NCI-H128 (cell line): ENCODE results near the gene PIEZO2.

Experiments used
- DNase-seq: peaks from one replicate; lab custom pipeline; 2025; ENCODE audit not compliant: unreplicated experiment; lab: John Stamatoyannopoulos, UW

The PIEZO2 gene

DNA sequence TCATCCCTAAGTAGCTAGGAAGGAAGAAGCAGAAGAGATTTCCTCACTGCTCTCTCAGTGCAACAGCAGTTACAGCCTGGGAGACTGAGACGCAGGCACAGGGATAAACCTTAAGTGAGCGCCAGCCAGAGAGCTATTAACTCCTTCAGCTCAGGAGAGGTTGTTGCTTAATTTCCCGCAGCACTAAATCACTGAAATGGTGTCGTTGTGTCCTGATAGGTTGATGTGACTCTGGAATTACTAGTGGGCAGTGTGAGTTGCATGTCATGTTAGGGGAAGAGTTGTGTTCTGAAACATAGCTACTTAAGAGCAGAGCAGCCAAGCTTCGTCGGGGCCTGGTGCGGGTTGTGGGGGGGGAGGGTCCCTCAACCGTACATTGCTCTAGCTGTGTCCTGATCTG lies 397.7 kb downstream of the PIEZO2 start:
- DNase-seq: no peak

DNA sequence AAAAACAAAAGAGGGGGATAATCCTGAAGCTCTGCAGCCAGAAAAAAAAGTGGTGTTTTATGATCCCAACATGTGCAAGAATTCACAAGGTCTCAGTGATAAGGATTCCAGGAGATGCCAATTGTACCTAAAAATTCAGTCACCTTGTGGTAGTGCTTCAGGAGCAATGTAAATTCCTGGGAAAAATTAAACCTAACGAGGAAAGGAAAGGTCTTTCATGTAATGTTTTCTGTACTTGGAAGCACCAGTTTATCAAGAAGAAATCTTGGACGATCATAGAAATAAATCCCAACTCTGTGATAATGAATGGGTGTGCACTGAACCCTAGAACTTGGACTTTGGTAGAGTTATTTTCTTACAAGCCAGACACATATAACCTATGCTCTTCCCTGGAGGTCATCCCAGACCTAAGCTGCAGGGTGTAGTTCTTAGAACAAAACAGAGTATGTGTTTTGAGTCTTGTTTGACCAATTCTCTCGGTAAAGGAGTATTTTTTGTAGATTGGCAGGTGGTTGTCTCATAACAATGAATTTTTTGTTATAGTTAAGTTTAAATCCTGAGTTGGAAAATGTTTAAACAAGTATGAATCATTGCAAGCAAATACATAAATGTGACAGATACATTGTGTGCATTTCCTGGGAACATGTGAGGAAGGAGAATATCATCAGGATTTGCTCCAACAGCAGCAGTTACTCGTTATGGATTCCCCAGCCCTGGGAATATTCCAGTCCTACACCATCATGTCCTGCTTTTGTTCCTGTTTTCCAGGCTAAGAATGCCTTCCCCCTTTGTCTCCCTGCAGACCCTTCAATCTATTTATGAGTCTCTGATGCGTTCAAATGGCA lies 399.0 kb downstream of the PIEZO2 start:
- DNase-seq: no peak

DNA sequence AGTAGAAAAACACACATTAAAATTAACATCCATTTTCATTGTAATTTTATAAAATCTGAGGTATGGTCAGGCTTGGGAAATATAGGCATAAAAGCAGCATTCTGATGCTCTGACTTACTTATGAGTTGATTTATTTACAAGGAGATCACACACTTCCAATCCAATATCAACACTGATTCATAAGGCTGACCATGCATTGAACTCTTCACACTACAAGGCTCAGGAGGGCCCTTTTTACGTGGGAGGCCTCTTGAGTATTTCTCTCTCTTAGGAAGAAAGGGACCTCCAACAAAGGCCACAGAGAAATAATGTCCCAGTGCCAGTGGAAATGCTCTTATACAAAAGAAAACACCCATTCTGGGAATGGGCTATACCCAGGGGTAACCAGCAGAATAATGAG lies 400.7 kb downstream of the PIEZO2 start:
- no peak for DNase-seq

DNA sequence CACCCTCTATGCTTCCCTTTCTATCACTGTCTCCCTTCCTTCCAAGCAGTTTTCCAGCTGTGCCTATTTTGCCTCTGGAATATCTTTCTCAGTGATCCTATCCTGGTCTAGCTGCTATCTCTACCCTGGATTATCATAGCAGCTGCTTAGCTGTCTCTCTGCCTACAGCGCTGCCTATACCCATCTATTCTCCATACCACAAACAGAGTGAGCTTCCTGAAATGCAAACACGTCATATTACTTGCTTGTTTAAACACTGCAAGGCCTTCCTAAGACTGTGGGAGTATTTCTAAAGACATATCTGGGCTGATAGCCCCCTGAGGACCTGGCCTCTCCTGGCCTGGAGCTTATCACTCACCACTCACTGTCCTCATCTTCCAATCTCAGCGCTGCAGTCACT lies 403.4 kb downstream of the PIEZO2 start:
- DNase-seq: no peak

DNA sequence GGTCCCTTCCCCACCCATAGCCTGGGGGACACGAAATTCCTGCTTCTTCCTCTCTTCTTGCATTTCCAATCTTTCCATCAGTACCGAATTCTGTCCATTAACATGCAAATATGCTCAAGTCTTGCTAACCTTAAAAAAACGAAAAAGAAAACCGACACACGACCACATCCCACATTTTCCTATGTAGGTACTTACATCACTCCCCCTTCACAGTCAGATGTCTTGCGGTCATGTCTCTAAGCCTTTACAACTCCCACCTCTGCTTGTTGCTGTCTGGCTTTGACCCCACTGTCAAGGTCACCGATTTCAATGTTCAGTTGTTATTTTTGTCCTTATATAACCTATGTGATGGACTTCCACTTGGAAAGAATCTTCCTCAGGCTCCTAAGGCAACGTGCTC lies 404.1 kb downstream of the PIEZO2 start:
- no peak for DNase-seq

DNA sequence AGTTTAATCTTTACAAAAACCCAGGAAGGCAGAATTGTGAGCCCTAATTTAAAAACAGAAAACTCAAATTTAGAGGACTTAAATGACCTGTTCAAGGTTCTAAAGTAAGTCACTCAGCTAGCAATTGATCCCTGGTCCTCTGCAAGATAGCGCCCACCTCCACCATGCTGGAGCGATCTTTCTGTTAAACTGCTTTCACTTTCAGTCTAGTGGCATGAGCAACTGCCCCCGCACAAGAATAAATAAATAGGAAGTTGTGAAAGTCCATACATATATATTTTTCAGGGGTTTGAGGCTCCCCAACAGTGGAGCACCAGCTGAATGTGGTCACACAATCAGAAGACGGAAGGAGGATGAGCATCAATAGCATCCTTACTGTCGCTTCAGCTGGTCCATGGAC lies 405.6 kb downstream of the PIEZO2 start:
- no peak for DNase-seq

DNA sequence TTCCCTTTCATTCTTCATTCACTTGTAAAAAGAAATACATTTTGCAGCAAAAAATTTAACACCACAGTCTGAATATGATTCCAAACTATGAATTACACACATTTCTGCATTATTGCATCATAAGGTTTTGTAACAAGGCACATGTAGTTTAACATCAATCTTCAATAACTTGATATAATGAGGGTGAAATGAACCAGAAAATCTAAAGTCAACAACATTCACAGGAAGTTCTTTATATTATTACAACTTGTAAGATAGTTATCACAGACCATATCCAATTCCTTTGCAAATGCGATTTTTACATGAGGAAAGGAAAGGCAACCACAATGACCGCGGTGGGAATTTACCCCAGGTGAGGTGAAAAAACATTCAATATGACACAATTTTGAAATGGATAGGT lies 410.2 kb downstream of the PIEZO2 start:
- DNase-seq: no peak

DNA sequence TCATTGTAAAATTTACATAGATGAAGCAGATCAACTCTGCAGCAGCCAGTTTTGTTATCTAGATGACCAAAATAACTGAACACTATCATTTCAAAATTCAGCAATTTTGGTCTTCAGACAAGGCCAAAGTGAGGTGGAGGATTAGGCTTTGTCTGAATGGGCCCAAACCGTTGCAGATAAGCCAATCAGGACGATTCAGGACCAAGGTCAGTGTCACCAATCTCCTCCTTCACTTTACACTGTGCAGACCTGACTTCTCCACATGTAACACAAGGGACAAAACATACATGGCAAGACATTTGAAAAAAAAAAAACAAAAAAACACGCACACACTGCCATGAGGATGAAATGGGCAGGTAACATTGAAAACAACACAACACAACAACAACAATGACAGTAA lies 412.4 kb downstream of the PIEZO2 start:
- DNase-seq: no peak

DNA sequence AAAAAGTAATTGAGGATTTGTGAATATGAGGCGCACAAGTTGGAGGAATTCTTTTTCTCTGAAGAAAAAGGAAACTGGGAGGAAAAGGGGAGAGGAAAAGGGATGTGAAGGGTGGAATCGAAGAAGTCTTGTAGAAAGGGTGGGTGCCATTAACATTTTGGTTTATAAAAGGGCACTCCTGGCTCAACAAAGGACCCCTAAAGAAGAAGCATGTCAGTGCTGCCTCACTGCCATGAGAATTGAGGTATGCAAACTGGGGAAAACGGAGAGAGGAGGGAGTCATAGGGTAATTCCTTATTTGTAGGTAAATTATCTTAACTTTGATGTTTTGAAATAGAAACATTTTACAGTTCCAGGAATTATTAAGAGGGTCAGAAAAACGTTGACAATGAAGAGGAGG lies 416.4 kb downstream of the PIEZO2 start:
- DNase-seq: no peak

DNA sequence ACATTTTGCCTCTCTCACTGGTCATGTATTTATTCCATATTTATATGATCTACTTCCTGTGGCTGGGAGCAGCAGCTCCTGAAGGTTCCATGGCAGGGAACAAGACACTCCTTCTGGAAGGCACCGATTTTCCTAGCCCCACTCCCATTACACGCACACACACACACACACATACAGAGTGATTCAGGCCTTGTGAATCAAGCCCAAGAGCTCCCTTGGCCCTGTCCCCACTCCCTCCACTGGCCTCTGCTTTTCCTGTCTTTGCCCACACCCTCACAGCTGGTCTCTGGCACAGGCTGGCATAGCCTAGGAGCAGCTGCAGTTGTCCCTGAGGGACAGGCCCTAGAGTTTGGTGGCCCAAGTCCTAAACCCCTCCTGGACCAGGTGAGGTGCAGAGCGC lies 421.9 kb downstream of the PIEZO2 start:
- DNase-seq: no peak

DNA sequence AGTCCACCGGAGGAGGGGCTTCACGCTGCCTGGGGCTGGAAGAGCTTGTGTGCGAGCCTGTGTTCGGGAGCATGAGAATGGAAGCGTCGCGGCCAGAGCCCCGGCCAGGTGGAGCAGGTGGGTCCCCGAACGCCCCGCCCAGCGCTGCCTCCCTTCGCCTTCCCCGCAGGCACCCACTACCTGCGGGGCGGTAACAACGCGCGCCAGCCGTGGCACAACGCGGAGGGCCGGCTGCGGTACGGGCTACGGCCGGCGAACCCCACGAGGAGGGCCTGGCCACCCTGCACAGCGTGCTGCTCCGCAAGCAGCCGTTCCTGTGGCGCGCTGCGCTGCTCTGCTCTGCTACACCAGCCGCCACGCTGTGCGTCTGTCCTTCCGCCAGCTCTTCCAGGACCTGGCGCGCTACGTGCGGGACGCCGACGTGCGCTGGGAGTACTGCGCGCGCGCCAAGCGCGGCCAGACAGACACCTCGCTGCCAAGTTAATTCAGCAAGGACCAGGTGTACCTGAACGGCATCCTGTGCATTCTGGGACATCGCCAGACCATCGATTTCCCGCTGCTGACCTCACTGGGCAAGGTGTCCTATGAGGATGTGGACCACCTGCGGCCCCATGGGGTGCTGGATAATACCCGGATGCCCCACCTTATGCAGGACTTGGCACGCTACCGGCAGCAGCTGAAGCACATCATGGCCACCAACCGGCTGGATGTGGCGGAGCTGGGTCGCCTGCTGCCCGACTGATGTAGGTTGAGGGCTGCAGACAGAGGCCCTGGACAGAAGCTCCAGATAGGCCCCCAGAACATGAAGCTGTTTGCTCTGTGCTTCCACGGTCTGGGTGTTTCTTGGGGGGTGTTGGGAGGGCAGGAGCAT lies 422.9 kb downstream of the PIEZO2 start:
- DNase-seq: no peak

DNA sequence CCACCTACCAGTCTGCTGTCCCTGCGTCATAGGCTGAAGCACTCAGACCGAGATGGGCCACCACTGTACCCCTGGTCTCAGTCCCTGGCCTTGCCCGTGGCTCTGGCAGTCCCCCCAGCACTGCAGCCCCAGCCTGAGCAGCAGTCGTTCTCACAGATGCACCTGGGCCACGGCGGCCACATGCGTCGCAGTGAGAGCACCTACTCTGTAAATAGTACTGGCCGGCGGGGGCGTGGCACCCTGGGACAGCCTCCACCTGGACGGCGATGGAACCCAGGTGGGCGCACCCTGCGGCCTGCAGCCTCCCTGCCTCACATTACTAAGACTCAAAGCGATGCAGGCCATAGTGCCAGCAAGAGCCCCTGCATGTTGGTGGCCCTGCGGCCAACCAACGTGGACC lies 424.7 kb downstream of the PIEZO2 start:
- no peak for DNase-seq

DNA sequence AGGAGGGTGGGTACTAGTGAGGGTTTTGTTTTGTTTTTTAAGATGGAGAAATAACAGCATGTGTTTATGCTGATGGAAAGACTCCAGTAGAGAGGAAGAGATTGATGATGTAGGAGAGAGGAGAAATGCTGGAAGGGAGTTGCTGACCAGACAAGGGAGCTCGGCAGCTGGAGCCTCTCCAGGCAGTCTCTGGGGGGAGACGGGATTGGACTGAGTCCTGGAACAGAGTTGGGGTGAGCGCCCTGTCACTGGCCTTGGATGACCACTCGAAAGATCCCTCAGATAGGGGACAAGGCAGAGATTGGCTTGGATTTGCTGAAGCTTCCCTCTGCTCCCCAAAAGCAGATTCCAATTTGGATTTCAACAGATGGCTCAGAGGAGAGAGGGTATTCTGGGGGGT lies 425.9 kb downstream of the PIEZO2 start:
- DNase-seq: no peak

DNA sequence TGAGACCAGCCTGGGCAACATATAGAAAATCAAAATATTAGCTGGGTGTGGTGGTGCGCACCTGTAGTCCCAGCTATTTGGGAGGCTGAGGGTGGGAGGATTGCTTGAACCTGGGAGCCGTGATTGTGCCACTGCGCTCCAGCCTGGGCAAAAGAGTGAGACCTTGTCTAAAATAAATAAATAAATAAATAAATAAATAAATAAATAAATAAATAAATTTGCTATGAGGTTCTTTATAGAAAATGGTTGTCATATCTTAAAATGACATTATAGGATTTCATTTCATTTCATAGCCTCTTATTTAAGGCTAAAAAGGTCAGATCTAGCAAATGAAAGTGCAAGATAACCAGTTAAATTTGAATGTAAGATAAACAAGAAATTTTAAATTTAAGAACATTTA lies 430.6 kb downstream of the PIEZO2 start:
- no peak for DNase-seq

DNA sequence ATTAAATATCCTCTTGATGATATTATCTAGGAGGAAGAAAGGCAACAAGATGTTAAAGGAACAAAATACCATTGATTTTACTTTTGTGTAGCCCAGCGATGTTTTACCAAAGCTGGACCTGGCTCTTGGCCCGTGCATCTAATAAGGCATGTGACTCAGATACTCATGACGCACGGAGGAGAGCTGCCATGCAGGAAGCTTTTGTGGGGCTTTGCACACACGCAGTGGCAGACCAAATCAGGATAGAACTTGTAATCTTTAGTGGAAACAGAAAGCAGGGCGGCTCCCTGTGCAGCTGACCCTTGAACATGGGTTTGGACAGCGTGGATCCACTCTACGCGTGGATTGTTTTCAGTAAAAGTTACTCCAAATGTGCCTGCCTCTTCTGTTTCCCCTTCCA lies 433.6 kb downstream of the PIEZO2 start:
- DNase-seq: no peak

DNA sequence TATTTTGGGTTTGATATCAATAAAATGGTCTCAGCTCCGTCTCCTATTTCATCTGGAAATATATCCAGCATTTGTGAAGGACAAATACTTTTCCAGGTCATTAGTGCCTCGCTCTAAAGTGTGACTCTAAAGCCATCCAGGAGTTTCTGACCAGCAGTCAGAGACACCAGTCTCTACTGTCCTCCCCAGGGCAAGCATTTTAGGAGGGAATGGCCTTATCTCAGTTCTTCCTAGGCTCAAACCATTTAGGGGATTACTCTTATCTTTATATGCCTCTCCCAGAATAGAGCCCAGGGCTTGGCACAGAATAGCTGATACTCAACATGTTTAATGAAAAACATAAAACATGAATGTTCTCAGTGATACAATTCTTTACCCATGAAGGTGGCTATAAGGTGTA lies 436.0 kb downstream of the PIEZO2 start:
- DNase-seq: no peak

DNA sequence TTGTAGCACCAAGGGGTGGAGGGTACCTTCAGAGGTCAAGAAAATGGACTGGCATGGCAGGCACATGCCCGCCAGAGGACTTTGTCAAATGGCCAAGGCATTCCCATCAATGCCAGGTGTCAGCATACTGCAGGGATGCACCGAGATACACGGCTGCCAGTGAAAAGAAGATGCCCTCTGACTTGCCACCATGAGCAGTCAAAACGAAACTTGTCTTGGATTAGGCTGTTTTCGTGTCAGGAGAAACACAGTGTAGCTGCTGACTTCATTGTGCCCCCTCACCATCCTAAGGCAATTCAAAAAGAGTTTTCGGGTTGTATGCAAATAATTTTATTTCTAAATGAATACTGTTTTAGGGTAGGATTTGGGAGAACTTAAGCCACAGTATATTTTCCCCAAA lies 442.1 kb downstream of the PIEZO2 start:
- no peak for DNase-seq

DNA sequence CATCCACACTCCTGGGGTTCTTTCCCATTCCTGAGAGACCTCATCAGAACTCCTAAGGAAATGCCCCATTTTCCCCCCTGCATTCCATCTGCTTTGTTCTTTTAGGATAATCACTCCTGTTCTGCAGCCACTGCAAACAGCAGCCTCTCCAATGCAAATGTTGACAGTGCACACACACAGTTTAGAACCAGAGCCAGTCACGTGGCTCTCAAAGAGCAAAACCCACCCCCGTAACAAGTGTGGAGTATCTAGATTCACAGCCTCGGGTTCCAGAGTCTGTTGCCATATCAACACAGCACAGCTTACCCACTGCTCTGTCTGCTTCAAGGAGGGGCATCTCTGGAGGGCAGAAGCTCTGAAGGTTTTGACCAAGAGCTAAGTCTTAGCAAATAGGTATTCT lies 443.6 kb downstream of the PIEZO2 start:
- no peak for DNase-seq

DNA sequence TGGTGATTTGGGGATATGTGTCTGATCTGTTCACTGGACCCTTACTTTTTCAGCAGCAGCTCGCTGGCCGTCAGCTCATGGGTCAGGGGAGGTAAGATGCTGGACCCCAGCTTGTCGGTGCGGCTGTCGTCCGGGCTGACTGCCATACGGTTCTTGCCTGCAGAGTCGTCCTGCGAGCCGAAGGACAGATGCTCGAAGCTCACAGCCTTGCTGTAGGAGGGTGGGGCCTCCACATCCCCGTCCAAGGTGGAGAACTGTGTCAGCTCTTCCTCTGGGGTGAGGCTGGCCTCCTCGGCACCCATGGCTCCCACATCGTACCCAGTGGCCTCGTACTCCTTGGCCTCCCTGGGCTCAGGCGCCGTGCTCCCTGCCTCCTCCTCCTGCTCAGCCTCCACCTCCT lies 444.1 kb downstream of the PIEZO2 start:
- no peak for DNase-seq

DNA sequence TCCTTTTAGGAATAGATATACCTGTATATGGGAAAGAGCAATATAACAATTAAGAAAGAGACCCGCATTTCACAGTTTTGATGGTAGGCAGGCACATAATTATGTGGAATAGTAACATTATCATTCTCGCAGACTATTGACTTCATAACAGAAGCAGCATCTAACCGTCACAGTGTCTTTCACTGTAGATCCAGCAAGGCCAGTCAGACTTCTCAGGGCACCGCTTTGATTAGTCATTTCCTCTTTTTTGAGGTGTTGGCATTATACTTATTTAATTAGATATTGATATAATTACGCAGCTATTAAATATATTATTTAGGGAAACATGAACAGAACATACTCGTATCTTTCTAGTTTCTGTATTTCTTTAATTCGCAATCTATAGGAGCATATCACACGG lies 447.2 kb downstream of the PIEZO2 start:
- no peak for DNase-seq

DNA sequence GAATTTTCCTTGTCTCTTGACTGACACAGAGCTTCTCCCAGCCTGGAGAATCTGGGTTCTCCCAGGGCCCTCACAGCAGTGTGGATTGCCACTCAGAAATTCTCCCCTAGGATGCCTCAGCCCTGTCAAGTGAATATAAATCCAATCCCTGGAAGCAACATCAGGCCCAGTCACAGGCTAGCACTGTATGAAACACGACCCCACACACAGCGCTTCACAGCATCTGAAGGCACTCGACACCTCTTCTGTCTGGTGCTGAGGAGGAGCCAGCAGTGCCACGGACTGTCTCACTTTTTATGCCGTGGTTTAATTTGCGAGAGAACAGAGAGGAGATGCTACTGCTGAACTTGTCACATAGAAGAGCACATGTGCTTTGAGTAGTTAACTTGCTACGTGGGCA lies 459.0 kb downstream of the PIEZO2 start:
- peak; percentile 2 for DNase-seq

DNA sequence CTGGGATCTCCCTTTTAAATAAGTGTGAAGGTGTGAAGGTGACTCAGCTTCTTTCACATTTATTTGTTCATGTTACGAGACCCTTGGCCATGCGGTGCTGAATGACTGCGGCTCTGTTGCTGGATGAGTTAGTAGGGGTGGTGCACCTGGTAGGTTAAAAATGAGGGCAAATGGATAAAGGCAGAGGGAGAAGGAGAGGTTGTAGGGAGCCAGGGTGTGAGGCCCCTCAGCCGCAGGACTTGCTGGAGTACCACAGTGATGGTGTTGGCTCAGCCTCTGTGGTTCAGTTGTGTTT lies 459.4 kb downstream of the PIEZO2 start:
- DNase-seq: no peak
